Myocyte (in vitro differentiated cells): ENCODE results near the gene ZNF521. TPM values are rescaled to one million over a fixed set of nuclear protein-coding genes. Genes with fewer than 3 reads are reported as not detected.

Experiments
- DNase-seq: peaks from one replicate; pipeline ENCODE4 v3.0.0-alpha.2; 2012; ENCODE audit warnings: low read depth
- total RNA-seq: library from RNA; depleted of rRNA; stranded (reverse); fragments of >200 nt; gene quantifications from 2 replicates; pipeline ENCODE4 v1.2.3, GENCODE V29; 2014

The ZNF521 gene
- total RNA-seq, 1 donor from 2014 or later: 27.2 TPM

DNA sequence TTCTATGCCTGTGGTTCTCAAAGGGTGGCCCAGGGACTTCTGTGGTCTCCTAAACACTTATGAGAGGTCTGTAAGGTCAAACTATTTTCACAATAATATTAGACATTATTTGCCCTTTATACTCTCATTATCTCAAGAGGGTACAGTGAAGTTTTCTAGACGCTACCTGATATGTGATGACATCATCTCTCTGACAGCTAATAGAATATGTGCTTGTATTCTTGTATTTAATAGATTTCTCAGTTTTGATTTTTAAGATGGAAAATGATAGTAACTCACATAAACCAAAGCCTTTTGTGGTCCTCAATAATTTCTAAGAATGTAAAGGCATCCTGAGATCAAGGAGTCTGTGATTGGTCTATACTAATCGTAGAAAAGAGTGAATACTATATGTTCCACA, 265.1 kb downstream of the ZNF521 start:
- no peak for DNase-seq

DNA sequence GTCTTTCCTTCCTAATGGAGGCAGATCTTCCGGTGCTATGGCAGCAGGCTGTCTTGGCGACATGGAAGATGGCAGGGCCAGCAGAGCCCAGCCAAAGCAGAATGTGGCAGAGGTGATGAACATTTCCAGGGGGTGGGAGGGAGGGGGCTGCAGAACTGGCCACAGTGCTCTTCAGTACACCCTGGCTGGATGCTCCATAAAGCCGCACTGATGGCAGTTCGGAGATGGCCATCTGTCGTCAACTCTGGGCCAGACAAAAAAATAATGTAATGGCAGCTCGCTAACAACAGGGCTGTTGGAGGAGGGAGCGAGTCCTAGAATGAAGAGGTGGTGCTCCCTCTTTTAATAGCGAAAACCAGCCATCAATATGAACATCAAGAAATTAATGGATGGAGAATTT, 271.0 kb downstream of the ZNF521 start:
- DNase-seq: no peak

DNA sequence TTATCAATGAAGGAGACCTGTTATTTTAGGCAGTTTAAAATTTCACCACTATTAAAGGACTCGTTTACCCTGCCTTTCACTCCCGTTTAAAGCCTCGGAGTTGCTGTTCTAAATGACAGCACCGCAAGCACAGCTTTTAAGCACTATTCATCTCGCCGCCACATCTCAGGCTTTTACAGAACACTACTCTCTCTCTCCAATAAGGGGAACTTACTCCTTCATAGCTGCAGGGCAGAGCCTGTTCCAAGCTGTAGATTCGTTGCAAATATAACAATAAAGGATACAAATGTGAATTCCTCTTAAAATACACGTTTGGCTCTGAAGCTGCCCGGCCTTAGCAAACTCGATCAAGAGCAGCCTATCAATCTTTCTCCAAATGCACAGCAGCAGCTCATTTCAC, 271.8 kb downstream of the ZNF521 start:
- no peak for DNase-seq

DNA sequence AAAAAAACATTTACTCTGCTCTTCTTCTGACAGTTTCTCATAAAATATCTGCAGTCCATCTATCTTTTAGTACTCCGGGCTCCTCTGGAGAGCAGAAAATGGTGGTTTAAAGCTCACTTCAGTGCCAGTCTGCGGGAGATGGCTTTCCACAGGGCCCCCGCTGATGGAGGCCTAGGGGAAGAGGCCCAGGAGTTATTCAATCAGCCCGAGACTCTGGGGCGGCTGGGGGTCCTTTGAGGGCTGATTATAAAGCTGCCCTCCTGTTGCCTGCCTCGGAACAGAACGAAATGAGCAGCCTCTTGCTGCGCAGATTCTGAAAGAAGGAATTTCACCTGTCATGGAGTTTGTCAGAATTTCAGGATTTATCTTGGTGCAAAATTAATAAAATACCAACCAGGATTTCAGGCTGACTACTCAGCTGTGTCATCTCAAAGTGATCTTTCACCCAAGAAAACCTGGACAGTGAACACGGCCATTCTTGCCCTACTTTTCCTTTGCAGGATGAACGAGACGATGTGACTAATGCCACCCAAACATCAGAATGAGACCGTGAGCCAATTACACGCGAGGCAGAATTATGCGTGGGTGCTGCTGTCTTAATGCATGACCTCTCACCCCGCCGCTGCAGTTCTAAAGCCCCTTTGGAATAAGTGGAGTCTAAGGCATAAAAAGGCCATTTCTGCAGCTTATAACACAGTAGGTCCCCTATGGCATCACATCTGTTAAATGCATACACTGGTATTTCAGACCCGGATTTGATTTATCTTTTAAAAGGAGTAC, 273.8 kb downstream of the ZNF521 start:
- no peak for DNase-seq

DNA sequence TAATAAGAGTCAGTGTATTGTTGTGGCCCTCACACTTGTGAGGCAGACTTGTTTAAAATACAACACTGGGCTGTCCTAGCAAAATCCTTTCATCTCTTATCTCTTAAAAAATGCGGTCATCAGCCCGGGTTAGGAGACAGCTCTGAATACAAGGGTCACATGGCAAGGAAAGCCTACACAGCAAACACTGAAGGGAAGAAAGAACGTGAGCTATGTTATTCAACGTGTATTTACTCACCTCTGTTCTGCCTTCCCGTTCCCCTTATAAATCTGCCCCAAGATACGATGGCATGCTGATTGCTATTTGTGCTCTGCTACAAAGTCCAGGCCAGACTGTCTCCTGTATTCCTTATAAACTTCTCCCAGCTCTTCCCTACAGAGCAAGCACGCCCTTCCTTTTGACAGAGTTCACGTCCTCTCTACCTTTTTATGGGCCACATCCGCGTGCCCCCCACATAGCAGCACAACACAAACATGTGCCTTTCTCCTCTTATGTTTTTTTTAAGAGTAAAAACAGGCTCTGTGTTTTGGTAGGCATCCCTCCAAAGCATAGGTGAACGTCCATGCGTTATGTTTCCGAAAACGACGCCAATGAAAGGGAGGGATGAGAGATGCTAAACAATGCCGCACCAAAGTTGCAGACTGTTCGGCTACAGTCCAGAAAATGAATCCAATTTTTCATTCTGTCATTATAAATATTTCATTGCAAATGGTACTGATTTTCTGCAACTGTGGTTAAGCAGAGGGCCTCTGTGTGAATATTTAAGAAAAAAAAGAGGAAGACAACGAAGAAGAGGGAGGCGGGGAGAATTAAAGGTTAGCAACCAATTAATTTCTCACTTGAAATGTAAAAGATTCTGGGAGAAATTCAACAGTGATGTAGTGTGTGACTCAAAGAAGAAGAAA, 274.7 kb downstream of the ZNF521 start:
- DNase-seq: no peak

DNA sequence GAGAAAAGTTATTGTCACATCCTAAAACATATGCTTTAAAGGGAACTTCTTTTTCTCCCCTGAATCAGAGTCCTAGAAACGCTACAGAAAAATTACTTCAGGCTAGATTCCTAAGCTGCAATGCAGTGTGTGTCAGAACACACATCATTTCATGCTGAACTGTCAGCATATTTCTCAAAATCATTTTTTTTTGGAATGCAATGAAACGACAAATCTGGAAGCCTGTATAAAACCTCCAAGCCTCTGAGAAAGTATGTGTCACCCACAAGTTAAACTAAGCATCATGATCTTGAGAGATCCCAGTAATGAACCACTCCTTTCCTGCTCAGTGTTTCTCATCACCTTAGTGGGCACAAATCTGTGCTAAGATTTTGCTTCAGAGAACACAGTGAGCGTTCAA, 276.2 kb downstream of the ZNF521 start:
- DNase-seq: no peak

DNA sequence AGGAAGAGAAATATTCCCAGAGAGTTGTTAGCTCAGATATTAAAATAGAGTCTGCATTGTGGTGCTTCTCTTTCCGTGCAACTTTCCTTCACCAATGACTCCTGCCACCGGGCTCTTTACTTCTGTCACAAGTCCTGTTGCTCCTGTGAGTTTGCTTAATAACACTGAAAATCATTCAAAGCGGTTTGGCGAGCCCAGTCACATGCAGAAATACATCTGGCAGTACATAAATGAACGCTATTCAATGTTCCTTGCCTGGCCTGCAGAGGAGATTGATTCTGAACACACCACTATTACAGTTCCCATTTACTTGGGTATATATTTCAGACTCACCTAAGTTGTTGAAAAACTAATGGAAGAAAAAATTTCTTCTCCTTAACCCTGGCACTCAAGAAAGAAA, 276.6 kb downstream of the ZNF521 start:
- DNase-seq: no peak

DNA sequence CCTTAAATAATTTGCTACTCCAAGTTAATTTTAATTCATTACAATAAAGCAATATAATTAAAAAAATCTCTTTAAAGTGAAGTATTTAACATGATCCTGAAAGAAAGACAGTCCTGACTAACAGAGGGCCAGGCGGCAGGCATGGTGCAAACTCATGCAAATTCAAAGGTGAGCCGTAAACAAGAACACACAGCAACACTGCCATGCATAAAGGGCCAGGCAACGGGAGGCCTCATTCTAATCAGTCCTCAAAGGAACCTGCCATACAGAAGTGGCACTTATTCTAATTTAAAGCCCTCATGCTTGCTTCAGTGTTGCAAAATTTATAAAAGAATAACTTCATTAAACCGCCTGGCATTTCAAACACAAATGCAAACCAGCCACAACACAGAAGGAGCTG, 277.0 kb downstream of the ZNF521 start:
- DNase-seq: no peak

DNA sequence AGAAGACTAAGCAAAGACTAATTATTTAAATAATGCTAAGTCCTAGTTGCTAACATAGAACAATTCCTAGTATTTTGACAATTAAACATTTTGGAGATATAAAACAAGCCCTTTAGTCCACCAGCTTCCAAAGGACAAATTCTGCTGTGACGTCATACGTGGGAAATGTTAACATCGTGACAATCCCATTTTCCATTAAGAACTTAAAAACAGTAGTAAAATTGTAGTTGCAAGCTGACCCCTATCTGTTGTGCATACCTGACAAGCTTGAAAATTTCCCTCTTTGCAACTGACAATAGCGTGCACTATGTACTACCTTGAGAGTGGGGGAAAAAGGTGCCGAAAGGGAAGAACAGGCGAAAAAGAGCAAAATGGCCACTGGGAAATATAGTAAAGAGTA, 279.8 kb downstream of the ZNF521 start:
- no peak for DNase-seq

DNA sequence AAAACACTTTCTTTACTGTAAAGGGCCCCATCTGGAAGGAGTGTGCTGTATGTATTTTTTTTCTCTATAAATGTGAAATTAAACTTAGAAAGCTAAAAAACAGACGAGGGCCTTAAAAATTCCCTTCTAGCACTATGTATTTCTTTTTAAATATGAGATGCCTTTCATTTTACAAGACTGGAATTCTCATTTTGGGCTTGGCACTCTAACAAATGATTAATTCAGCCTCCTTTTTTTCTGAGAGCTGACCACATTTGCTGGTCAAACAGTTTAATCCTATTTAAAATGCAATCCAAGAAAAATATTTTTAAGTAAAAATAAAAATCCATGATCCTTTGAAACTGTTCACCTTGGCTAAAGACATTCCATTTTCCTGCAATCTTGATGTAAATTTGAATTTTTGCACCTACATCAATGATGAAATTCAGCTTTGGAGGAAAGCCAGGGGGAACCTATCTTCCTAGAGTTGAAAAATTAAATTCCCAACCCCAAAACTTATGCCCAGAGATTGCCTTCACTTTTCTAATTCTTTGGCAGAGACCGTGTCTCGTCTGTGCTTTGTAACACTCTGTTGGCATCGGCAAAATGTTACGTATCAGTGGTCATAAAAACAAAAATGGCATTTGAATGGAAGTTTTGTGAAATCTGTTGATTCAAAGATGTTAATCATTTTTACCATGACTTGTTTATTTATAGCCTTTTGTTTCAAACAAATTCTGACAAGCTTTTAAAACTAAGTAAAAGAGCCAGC, 284.5 kb downstream of the ZNF521 start:
- DNase-seq: peak; percentile 15

DNA sequence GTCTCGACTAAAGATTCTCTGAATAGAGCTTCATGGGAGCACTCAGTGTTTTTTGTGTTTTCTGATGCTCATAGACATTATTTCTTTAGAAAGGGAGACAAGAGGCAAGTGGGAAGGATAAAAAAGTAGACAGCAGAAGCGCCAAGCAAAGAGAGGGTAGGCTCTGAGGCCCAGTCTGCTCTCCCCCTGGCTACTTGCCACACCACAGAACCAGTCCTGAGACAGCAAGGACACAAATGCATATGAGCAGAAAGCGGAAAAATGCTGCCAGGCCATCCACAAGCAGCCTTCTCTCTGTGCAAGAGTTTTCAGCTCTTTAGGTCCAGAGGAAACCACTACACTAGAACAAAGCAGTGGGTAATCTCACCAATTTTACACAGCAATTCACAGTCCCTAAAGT, 285.4 kb downstream of the ZNF521 start:
- peak; percentile 49 for DNase-seq

DNA sequence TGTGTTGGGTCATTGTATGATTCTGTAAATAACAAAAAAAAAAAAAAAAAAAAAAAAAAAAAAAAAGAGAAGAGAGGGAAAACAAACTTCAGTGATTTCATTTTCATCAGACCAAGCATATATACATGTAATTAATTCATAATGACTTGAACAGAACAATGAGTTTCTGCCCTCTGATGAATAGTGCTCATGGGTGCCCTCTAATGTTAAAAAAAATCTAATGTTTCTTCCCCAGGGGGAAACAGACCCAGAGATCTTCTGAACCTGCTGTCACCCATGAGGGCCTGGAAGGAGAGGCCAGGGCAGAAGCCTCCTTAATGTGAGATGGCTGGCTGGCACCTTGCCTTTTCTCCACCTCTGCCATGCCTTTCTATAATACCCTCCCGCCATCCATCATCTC, 289.2 kb downstream of the ZNF521 start:
- DNase-seq: no peak

DNA sequence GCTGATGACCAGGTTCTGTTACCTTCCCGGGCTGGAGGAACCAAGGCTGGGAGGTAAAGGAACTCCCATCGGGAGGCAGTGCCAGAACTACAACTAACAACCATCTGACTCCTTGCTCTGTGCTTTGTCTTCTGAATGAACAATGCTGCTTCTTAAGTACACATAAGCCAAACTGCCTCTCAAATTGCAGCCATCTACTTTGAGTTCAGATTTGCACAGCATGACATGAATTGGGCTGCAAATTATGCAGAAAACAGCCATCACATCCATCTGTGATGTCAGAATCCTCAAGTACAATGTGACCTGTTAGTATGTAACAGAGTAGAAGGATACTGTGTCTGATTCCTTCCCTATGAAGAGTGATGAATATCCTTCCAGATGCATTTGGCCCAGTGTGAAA, 290.6 kb downstream of the ZNF521 start:
- DNase-seq: no peak

DNA sequence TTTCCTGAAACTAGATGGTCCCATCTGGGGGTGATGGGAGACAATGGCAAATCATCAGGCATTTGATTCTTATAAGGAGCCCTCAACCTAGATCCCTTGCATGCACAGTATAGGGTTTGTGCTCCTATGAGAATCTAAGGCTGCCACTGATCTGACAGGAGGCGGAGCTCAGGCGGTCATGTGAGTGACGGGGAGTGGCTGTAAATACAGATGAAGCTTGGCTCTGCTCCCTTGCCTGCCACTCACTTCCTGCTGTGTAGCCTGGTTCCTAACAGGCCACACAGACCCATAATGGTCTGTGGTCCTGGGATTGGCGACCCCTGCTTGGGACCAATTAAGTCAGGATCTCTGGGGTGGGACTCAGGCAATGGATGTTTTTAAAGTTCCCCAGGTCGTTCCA, 293.4 kb downstream of the ZNF521 start:
- no peak for DNase-seq

DNA sequence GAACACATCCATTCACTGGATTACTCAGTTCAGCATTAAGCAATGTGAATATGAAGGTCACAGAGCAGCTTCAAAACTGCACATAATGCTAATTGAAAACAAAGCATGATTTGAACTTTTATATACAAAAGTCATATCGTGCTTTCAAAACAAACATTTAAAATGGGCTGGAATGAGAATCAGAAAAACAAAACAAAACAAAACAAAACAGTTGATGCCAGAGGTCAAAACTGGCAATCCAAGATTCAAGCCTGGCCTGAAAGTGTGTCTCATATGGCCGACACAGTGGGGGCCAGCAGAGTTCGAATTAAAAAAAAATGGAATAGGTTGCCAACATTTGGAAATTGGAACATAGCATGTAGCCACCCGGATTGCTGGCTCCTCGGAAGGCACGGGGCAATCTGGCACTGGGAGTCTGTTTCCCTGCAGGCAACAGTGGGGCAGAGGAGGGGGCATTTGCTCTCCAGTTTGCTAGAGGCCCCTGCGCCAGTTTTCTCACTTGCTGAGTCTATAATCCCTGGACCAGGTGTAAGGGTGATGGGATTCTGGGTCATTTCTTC, 294.4 kb downstream of the ZNF521 start:
- no peak for DNase-seq

DNA sequence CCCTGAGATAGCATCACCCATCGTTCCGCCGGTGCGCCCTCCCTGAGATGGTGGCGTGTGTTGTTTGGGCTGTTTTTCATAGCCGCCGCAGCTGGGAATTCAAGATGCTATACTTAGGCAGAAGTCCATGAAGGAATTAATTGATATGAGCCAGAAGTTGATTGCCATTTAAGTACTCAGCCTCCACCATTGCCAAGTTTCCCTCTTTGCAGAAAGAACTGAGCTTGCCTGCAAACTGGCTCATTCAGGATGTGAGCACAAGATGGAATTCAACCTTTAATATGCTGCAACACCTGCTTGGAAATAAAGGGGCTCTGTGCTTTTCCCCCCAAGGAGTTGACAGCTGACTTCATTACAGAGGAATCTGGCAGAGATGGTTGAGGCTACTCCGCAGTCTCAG, 295.5 kb downstream of the ZNF521 start:
- DNase-seq: no peak

DNA sequence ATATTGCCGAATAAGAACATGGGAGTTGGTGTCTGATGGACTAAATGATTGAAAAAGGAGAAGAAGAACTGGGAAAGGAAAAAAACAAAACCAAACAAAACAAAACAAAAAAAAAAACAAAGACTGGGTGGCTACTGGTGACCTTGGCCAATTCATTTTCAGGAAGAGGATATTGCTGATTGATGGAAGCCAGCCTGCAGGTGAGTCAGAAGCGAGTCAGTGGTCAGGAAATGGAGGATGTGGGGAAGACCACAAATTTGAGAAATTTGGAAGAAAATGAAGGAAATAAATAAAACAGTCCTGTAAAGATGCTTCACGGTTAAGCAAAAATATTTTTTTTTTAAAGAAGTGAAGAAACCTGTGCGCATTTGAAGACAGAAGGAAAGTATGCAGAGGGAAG, 296.9 kb downstream of the ZNF521 start:
- DNase-seq: no peak

DNA sequence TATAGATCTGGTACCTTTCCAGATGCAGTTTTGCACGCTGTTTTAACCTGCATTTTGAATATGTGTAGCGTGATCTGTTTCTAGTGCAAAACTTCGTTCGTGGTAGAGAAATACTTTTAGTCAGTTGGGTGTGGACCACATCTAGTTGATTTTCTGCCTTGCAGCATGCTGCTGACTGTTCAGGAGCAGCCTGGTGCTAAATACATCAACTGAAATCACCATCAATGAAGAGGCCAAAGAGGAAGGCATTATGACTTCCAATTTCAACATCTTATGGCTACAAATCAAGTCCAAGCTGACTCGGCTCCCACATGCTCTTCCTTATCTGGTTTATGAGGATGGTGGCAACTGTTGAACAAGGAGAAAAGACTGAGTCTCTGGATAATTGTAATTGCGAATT, 298.5 kb downstream of the ZNF521 start:
- no peak for DNase-seq

DNA sequence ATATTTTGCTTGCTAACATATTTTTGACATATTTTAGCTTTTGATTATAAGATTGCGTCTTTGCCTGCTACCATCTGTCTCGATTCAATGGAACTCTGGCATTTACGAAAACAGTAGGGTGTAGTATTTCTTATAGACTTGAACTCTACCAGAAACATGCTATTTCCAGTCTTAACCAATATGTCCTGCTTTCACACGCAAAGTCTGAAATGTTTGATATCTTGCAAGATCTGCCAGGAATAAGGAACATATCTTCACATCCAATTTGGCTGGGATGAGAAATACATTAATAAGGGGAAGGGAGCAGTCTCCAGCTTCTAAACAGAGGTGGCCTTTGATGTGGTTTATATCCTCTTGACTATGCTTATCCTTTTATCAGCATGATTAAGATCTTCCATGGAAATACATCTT, 299.4 kb downstream of the ZNF521 start:
- DNase-seq: no peak

DNA sequence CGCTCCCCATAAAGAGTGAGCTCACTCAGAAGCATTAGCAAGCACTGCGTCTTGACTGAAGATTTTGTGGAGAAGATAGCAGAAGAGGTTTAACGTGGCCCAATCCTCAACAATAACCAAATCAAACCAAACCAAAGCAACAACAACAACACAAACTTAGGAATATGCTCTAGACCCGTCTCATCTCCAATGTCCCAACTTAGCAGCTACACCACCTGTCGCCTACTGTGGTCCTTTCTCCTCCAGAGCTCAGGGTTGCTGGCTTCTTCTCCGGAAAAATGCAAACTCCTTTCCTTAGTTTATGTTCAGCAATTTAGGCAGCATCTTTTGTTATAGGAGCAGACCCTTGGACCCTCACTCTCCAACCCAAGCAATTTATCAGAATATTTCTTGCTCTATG, 301.4 kb downstream of the ZNF521 start:
- no peak for DNase-seq

DNA sequence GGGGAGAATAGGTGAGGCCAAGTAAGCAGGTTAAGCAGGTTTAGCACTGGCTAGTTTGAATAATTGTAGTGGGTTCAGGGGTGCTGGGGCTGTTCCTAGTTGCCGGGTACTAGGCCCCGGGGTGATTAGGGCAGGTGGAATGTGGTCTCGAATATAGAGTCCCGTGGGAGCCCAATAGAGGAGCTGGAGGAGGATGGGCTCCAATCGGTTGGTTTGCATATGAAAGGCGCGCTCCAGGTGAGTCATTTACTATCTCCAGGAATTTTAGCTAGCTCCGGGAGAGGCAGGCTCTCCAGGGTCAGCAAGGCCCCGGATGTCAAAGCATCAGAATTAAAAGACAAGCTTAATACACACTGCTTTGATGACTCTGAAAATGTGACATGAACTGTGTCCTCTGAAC, 304.0 kb downstream of the ZNF521 start:
- no peak for DNase-seq

DNA sequence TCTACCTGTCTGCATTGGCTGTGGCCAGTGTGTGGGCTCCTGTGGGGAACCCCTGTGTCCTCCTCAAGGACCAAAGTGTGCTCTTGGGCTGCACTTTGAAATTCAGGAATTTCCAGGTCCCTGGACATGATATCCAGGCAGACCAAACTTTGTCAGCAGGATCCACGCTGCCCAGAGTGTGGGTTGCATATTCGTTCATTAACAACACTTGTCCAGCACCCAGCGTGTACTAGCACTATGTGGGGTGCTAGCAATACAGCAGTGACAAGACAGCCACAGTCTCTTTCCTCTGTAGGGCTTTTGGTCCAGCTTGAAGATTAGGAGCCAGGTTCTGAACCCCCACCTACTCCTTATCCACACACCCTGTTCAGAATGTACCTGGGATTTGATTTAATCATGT, 304.5 kb downstream of the ZNF521 start:
- DNase-seq: no peak
